DND-41 (cell line): ENCODE measurements around the gene EML6.

Experiments
- ATAC-seq: fragments of 200-7000 bp; cut with Tn5 transposase; 3 replicates; pipeline ENCODE4 v1.9.1; 2021; ENCODE audit warnings: low read depth; ENCODE audit not compliant: insufficient read depth
- DNase-seq: peaks from one replicate; pipeline ENCODE4 v3.0.0-alpha.2; 2020
- H2AFZ ChIP-seq: 2 replicates; pipeline ENCODE4 v1.6.0; 2012; ENCODE audit warnings: low read depth, low read length
- H3K27ac ChIP-seq: 2 replicates; pipeline ENCODE4 v1.5.1; 2012; ENCODE audit warnings: low read length, inconsistent platforms
- H3K27me3 ChIP-seq: fragments of 200-600 bp; sonication (generic); 2 replicates; pipeline ENCODE4 v1.6.0; 2012; ENCODE audit warnings: low read length, mild to moderate bottlenecking, inconsistent platforms; ENCODE audit not compliant: insufficient read depth, poor library complexity
- H3K36me3 ChIP-seq: 2 replicates; pipeline ENCODE4 v1.5.1; 2012; ENCODE audit warnings: low read length, inconsistent platforms; ENCODE audit not compliant: insufficient read depth
- H3K4me1 ChIP-seq: 2 replicates; pipeline ENCODE4 v1.5.1; 2012; ENCODE audit warnings: mild to moderate bottlenecking, low read length; ENCODE audit not compliant: insufficient read depth
- H3K4me2 ChIP-seq: 2 replicates; pipeline ENCODE4 v1.6.0; 2012; ENCODE audit warnings: mild to moderate bottlenecking, moderate library complexity, low read length, inconsistent platforms; ENCODE audit not compliant: insufficient read depth
- H3K4me3 ChIP-seq, 2 experiments: fragments of 200-600 bp in 1 of 2; shearing (Covaris generic) in 1 of 2; 2 replicates each; pipeline ENCODE4 v1.5.1; 2012 to 2016; ENCODE audit warnings: inconsistent platforms in 2 of 2, low read length in 2 of 2, mild to moderate bottlenecking in 2 of 2, low read depth in 1 of 2, moderate library complexity in 1 of 2
- H3K79me2 ChIP-seq: 2 replicates; pipeline ENCODE4 v1.6.0; 2012; ENCODE audit warnings: low read length, inconsistent platforms; ENCODE audit not compliant: insufficient read depth
- H3K9ac ChIP-seq: 2 replicates; pipeline ENCODE4 v1.6.0; 2012; ENCODE audit warnings: low read depth, mild to moderate bottlenecking, inconsistent platforms, low read length, moderate library complexity
- H3K9me3 ChIP-seq: 2 replicates; pipeline ENCODE4 v1.5.1; 2012; ENCODE audit warnings: low read length, moderate library complexity, mild to moderate bottlenecking, inconsistent platforms; ENCODE audit not compliant: insufficient read depth, severe bottlenecking
- H4K20me1 ChIP-seq: 2 replicates; pipeline ENCODE4 v1.6.0; 2012; ENCODE audit warnings: low read length; ENCODE audit not compliant: insufficient read depth
- EZH2 ChIP-seq: IDR thresholded peaks from 3 replicates; pipeline ENCODE4 v1.6.1; 2012; ENCODE audit warnings: borderline replicate concordance, low read depth, mild to moderate bottlenecking, moderate library complexity, low read length, inconsistent platforms; ENCODE audit not compliant: severe bottlenecking
- TF ChIP-seq, protein P1 (sequence below): IDR thresholded peaks from 2 replicates; pipeline ENCODE4 v1.5.1; 2012; ENCODE audit warnings: borderline replicate concordance, low read length, moderate library complexity, mild to moderate bottlenecking; ENCODE audit not compliant: poor library complexity, severe bottlenecking; ENCODE audit errors: extremely low read depth

The EML6 gene

DNA sequence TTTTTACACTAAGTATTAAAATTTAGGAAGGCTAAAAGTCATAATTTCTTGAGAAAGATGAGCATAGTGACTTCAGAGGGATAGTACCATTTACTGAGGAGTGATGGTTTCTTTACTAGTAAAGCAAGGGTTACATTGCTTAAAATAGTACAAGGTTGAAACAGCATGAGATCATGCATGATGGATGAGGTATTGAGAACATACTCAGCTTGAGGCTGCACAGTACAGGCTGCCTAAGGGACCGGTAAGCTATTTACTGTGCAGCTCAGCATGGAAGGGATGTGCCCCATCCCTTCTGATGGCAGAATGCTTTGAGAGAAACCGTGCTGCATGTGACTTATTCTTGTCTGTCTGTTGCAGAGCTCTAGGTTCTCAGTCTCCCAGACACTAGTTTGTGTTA lies 122.1 kb downstream of the EML6 start:
- no peak overlapping the region for H2AFZ ChIP-seq
- no peak overlapping the region for H3K4me2 ChIP-seq
- H3K27me3 ChIP-seq, result no peaks in the 10 kb centered on the region
- no peaks in the 10 kb centered on the region for H3K36me3 ChIP-seq
- DNase-seq (no peak), ATAC-seq (no peak)
- TF ChIP-seq, protein P1, sequence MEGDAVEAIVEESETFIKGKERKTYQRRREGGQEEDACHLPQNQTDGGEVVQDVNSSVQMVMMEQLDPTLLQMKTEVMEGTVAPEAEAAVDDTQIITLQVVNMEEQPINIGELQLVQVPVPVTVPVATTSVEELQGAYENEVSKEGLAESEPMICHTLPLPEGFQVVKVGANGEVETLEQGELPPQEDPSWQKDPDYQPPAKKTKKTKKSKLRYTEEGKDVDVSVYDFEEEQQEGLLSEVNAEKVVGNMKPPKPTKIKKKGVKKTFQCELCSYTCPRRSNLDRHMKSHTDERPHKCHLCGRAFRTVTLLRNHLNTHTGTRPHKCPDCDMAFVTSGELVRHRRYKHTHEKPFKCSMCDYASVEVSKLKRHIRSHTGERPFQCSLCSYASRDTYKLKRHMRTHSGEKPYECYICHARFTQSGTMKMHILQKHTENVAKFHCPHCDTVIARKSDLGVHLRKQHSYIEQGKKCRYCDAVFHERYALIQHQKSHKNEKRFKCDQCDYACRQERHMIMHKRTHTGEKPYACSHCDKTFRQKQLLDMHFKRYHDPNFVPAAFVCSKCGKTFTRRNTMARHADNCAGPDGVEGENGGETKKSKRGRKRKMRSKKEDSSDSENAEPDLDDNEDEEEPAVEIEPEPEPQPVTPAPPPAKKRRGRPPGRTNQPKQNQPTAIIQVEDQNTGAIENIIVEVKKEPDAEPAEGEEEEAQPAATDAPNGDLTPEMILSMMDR, result no peak
- no peak for TF ChIP-seq EZH2
- H3K9me3 ChIP-seq, result no peaks in the 10 kb centered on the region
- H3K4me1 ChIP-seq, result no peaks in the 10 kb centered on the region
- no peak overlapping the region for H3K4me3 ChIP-seq
- no peak overlapping the region for H3K27ac ChIP-seq
- no peaks in the 10 kb centered on the region for H3K79me2 ChIP-seq
- H3K9ac ChIP-seq, result no peak overlapping the region
- H4K20me1 ChIP-seq, result no peaks in the 10 kb centered on the region

DNA sequence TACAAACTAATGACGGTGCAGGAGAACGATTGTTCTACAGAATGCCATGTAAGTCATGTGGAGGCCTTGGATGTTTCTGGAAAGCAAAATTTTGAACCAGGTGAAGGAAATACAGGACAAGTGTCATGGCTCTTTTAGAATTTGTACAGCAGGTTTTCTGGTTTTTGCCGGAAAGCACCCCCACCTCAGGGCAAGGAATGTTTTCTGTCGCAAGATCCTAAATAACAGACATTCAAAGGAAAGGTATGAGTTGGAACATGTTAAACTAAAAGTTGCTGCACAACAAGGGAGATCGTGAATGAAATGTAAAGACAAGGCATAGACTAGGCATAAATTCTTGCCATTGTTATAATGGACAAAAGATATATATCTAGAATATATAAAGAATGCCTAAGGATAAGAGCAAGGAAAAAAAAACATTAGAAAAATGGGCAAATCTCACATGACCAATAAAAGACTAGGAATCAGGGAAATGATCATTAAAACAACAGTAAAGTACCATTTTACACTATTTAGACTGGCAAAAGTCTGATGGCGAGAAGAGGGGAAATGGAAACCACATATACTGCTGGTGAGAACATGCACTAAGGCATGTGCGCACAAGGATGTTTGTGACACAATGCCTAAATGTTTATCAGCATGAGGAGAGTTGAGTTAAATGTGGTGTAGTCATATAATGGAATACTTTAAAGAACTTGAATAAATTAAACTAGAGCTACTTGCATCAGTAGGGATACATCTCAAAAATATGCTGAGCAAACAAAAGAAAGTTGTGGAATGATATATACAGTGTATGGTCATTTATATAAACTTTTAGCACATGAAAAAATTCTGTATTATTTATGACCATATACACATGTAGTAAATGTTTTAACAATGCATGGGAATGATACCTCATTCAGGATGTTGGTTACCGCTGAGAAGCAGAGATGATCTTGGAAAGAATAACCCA lies 127.0 kb downstream of the EML6 start:
- no peaks in the 10 kb centered on the region for H4K20me1 ChIP-seq
- H3K4me3 ChIP-seq, result no peak overlapping the region

DNA sequence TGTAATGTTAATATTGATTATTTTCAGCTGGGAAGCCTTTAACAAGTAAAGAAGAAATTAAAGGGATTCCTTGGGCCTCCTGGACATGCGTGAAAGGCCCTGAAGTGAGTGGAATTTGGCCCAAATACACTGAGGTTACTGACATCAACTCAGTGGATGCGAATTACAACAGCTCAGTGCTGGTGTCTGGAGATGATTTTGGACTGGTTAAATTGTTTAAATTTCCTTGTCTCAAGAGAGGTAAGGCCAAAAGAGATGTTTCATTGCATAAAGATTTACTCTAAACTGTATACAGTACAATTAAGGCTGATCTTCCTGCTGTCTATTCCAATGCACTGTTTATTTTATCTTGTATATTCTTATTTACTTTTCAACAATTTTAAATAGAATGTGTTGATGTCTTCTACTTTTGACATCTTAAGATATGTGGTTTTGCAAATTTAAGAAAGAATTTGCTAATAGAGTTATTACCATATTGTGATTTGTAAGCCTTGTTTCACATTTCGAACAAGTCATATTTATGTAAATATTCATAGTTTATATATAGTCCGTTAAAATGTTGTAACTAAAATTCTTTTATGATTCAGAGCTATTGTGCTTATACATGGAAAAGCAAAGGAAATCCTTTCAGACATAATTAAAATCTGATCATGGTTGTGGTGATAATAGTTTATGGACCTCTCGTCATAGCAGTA lies 130.3 kb downstream of the EML6 start:
- no peak for ATAC-seq
- Histone ChIP-seq H3K9ac (no peak overlapping the region), H3K9me3 (no peaks in the 10 kb centered on the region), H3K4me2 (no peak overlapping the region), H2AFZ (no peak overlapping the region), H3K27ac (no peak overlapping the region), H4K20me1 (no peaks in the 10 kb centered on the region), H3K36me3 (no peaks in the 10 kb centered on the region), H3K4me1 (no peaks in the 10 kb centered on the region), H3K79me2 (no peaks in the 10 kb centered on the region), H3K27me3 (no peaks in the 10 kb centered on the region), H3K4me3 (no peak overlapping the region)
- TF ChIP-seq EZH2, result no peak
- TF ChIP-seq, protein P1, result no peak
- no peak for DNase-seq

More for the DNA sequence above, 127.0 kb downstream of the EML6 start:
- Histone ChIP-seq H3K9ac (no peak overlapping the region), H3K79me2 (no peaks in the 10 kb centered on the region), H3K36me3 (no peaks in the 10 kb centered on the region), H3K4me1 (no peaks in the 10 kb centered on the region), H3K4me2 (no peak overlapping the region), H3K27ac (no peak overlapping the region), H3K9me3 (no peaks in the 10 kb centered on the region), H3K27me3 (no peaks in the 10 kb centered on the region), H2AFZ (no peak overlapping the region)
- ATAC-seq (no peak), DNase-seq (no peak)
- TF ChIP-seq EZH2, result no peak
- TF ChIP-seq, protein P1, result no peak
